Eye (tissue), 1 donor: Measurements from ENCODE around the gene LRRC7.
"Not testable (repeated sequence)": the region's sequence is repeated elsewhere in the genome, so short reads cannot be mapped to it uniquely, and the experiment has no call there.

Experiments
- DNase-seq: peaks from one replicate; pipeline ENCODE4 v3.0.0-alpha.2; 2015

The LRRC7 gene

GRCh38 chr1:70045581-70045980, 477.9 kb downstream of the LRRC7 start:
- DNase-seq = not testable (repeated sequence)

GRCh38 chr1:70048336-70049094, 480.8 kb downstream of the LRRC7 start:
- no peak for DNase-seq

- no peak for DNase-seq
Measured at GRCh38 chr1:70051926-70052325, 484.2 kb downstream of the LRRC7 start.

DNA sequence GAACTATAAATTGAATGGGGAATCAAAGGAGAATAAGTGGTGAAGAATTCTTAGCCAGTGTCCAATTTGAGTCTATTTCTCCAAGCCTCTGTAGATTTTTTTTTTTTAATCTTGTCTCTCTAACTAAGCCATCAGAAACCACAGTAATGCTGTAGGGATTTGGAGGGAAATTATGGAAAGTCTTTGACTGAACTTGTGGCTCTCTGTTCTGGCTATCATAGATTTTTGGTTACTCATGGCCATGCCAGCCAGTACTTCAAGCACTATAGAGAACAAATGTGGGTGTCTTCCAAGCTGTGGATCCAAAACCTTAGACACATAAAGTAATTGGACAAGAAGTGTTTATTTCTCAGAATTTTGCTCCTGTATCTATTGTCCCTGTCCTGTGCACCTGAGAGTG, 489.8 kb downstream of the LRRC7 start:
- DNase-seq = no peak

GRCh38 chr1:70061231-70061630, 493.5 kb downstream of the LRRC7 start:
- DNase-seq = no peak

DNA sequence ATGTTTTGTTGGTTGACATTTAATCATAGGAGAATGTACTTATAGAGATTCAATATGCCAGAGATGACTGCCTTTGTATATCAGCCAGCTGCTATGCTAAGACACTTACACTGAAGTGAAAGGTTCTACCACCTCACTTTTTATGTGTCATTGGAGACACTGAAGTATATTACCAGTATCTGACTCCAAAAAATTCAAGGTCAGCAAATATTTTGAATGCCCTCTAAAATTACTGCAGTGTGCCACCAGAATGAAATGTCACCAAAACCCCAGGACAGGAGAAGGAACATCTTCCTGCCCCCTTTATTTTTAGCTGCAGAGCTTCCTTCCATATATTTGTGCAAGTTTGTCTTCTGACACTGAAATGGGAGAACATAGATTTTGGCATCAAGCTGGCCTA, 496.1 kb downstream of the LRRC7 start:
- no peak for DNase-seq

DNA sequence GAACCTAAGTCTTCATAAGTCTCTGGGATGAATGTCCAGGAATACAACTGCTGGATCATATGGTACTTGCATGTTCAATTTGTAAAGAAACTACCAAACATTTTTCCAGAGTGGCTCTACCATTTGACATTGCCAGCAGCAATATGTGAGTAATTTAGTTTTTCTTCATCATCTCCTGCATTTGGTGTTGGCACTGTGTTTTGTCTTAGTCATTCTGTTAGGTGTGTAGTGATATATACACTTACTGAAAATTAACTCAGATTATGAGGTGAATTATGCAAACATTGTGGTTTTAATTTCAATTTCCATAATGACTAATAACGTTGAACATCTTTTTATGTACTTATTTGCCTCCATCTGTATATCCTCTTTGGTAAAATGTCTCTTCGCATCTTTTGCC, 499.0 kb downstream of the LRRC7 start:
- DNase-seq = no peak

DNA sequence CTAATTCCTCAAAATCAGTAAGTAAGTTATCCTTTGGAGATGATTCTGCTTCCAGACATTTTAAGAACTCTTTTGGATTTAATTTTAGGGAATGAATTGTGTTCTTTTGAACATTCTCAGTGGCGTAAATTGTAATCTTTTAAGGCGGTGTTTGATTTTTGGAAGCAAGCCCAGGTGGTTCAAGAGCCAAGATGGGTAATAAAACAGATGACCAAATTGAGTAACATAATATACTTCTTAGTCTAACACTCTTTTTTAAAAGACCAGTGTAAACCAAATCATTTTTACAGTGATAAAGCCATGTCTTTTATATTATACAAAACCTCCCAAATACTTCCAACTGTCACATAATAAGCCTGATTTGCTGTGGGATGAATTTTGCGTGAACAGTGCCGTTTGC, 503.9 kb downstream of the LRRC7 start:
- peak; percentile 20 for DNase-seq

DNA sequence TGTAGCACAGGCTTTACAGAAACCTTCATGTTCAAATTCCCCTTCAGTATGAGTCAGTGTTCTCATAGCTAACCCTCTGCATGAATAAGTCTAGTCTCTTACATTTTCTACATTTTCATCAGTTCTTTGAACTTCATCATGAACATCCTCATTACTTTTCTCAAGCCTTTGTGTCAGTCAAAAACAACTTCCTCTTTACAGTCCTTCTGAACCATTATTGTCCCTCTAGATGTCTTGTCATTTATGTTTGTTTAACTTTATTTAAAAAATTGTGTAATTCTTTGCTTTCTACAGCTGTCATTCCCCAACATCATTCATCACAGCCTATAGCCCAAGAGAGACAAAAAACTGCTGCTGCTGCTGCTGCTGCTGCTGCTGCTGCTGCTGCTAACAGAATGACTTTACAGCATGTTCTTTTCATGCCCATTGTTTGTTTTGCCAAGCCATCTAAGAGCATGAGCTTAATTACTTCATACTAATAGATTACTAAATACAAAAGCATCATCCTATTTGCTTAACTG, 504.6 kb downstream of the LRRC7 start:
- peak; percentile 7 for DNase-seq

GRCh38 chr1:70075761-70076160, 508.0 kb downstream of the LRRC7 start:
- DNase-seq = no peak

DNA sequence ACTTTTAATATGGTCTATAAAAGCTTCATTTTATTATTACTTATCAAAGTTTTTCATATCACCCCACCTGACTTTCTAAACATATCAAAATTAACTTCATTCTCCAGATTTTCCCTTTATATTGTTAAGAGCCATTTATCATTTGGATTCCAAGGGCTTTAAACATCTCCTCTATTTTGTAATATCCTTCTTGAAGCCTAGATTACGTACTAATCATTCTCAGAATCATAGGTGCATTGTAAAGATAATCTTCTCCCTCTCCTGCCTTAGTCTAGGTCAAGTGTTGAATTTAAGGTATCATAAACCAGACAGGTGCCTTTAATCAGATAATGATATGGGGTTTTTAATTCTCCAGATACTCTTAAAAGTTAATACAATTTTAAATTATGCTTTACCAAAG, 509.3 kb downstream of the LRRC7 start:
- DNase-seq = no peak

GRCh38 chr1:70079546-70079945, 511.8 kb downstream of the LRRC7 start:
- no peak for DNase-seq

- DNase-seq = no peak
Measured at GRCh38 chr1:70083519-70083918, 515.8 kb downstream of the LRRC7 start.

DNA sequence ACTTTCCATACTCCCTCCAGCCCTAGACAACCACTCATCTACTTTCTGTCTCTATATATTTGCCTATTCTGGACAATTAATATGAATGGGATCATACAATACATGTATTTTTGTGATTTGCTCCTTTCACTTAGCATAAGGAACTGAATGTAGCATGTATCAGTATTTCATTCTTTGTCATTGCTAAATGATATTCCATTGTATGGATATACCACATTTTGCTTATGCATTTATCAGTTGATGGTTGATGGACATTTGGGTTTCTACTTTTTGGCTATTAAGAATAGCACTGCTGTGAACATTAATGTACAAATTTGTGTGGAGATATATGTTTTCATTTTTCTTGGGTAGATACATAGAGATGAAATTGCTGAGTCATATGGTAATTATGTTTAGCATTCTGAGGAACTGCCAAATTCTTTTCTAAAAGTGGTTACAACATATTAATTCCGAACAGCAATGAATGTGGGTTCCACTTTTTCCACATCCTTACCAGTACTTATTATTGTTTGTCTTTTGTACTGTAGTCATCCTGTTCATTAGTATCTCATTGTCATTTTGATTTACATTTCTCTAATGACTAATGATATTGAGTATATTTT, 516.7 kb downstream of the LRRC7 start:
- DNase-seq = no peak

DNA sequence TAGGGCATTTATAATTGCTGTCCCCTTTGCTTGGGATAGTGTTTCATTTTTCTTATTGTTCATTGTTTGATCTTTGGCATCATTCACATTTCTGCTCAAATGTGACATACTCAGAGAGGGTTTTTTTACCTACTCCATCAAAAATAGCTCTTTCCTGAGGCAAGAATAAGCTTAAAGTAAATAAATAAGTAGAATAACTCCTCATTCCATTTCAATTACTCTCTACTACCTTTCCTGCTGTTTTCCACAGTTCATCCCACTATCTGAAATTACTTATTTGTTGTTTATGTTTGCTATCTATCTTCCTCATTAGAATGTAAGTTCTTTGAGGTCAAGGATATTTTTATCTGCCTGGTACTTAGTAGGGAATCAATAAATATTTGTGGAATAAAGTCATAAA, 517.8 kb downstream of the LRRC7 start:
- DNase-seq = no peak

- no peak for DNase-seq
Measured at GRCh38 chr1:70086897-70087296, 519.2 kb downstream of the LRRC7 start.

GRCh38 chr1:70090141-70090540, 522.4 kb downstream of the LRRC7 start:
- DNase-seq = no peak

DNA sequence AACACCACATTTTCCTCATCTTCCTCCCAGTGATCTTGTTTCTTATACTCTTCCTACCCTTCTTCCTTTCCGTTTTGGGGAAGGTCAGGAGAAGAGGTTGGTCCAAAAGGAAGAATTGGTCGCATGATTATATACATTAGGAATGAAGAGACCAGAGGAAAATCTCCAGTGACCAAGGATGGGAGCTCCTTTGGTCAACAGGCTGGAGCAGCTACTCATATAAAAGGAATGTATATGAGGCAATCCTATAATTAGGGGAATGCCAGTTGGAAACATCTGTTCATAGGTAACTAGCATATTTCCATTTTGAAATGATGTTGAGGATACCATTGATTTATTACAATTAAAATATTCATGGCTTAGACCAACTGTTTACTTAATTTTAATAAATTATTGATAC, 523.2 kb downstream of the LRRC7 start:
- DNase-seq = no peak

GRCh38 chr1:70091811-70092210, 524.1 kb downstream of the LRRC7 start:
- no peak for DNase-seq

- DNase-seq = no peak
Measured at GRCh38 chr1:70092526-70092925, 524.8 kb downstream of the LRRC7 start.

DNA sequence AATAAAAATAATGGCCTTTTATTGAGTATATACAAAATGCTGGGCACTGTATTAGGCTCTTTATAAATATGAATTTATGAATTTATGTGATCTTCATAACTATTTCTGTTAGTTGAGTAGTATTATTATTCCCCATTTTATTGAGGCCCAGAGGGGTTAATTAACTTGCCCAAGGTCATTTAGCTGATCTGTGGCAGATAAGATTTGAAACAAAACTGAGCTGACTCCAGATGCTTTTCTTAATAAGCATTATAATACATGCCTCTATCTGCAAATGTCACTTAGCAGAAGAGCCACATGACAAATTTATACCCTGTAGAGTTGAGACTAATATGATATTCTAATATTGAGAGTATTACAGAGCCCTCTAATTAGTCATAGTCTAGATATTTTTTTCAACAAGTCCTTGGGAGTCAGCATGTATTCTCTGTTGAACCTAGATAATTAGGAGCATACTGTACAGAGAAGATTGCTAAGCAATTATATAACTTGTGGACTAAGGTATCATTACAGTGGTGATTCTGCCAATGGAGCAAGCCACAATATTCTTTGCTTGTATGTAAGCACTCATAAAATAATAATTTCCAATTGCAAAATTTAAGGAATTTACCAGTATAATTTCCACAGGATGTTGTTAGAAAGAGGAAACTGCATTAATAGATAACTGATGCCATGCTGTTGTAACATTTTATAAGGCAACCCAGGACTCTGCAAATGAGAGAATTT, 525.7 kb downstream of the LRRC7 start:
- no peak for DNase-seq

GRCh38 chr1:70101231-70101630, 533.5 kb downstream of the LRRC7 start:
- DNase-seq = no peak

GRCh38 chr1:70101774-70102173, 534.1 kb downstream of the LRRC7 start:
- DNase-seq = no peak

DNA sequence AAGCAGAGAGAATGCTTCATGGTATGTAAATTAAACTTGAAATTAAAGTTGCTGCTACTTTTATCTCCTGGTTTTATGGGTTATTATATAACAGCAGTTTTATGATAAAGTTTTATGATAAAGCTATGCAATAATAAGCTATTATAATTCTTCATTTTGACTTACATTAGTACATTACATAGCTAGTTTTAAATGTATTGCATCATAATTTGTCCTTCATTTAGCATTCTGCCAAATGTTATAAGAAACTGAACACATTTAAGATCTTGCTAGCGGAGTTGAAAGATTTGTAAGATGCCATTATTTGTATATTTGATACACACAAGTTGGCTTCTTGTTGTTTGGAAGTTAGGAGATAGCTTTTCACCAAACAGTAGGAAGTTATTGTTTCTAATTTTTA, 536.0 kb downstream of the LRRC7 start:
- no peak for DNase-seq
